ENCODE results near the gene MACF1. TPM values are rescaled to one million over a fixed set of nuclear protein-coding genes. Genes with fewer than 3 reads are reported as not detected.
"Not testable (repeated sequence)": the region's sequence is repeated elsewhere in the genome, so short reads cannot be mapped to it uniquely, and the experiment has no call there.

Gene MACF1
- total RNA-seq, 1 donor from 2014 or later = 226 TPM

GRCh38 chr1:39488793-39489566 lies 284.5 kb downstream of the MACF1 start:
- H3K9ac ChIP-seq (ENCODE audit: low read depth in 1 of 3, low read length in 3 of 3) = no peak overlapping the region
- H3K27ac ChIP-seq (ENCODE audit: low read depth, low read length) = no peak overlapping the region
- peaks cover 0 to 7% (median 2%) of the 10 kb centered on the region in 3 donors for H3K4me1 ChIP-seq (ENCODE audit: control insufficient read depth in 3 of 3, insufficient read depth in 3 of 3, low read length in 3 of 3)
- H3K9me3 ChIP-seq (ENCODE audit: control insufficient read depth in 3 of 3, low read length in 3 of 3) = no peaks in the 10 kb centered on the region
- H3K36me3 ChIP-seq (ENCODE audit: control insufficient read depth in 3 of 3, insufficient read depth in 3 of 3, low read length in 3 of 3) = peaks cover 19 to 25% (median 24%) of the 10 kb centered on the region in 3 donors
- H3K27me3 ChIP-seq (ENCODE audit: control insufficient read depth in 3 of 3, insufficient read depth in 3 of 3, low read length in 3 of 3) = peaks cover 11 to 30% (median 18%) of the 10 kb centered on the region in 3 donors
- no peak overlapping the region for H3K4me3 ChIP-seq (ENCODE audit: low read length in 3 of 3)

GRCh38 chr1:39489567-39490239 lies 285.2 kb downstream of the MACF1 start:
- Histone ChIP-seq H3K4me3 (ENCODE audit: low read length in 3 of 3) (no peak overlapping the region), H3K9ac (ENCODE audit: low read depth in 1 of 3, low read length in 3 of 3) (no peak overlapping the region), H3K4me1 (ENCODE audit: control insufficient read depth in 3 of 3, insufficient read depth in 3 of 3, low read length in 3 of 3) (peaks cover 0 to 7% (median 2%) of the 10 kb centered on the region in 3 donors), H3K27me3 (ENCODE audit: control insufficient read depth in 3 of 3, insufficient read depth in 3 of 3, low read length in 3 of 3) (peaks cover 11 to 30% (median 18%) of the 10 kb centered on the region in 3 donors), H3K9me3 (ENCODE audit: control insufficient read depth in 3 of 3, low read length in 3 of 3) (no peaks in the 10 kb centered on the region), H3K36me3 (ENCODE audit: control insufficient read depth in 3 of 3, insufficient read depth in 3 of 3, low read length in 3 of 3) (peaks cover 16 to 24% (median 21%) of the 10 kb centered on the region in 3 donors), H3K27ac (ENCODE audit: low read depth, low read length) (no peak overlapping the region)

DNA sequence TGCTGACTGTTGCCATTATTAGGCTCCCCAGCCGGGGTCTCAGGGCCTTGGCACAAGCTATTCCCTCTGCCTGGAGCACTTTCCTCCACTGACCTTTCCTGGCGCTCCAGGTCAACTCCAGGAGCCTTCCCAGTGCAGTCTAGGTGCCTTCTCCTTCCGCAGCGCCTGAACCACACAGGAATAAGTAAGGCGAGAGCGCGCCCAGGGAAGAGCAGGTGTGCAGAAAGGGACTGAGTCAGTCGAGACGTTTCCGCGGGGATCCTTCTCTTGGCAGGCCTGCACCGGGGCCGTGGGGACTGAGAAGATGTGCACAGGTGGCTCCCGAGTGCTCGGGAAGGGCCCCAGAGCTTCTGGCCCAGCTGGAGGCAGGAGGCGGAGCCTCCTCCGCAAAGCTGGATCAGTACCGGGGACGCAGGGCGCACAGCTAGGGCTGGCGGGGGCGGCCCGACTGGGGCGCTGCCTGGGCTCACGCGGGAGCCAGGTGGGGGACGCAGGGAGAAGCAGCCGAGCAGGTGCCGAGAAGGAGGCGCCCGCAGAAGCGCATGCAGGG lies 286.2 kb downstream of the MACF1 start:
- H3K9ac ChIP-seq (ENCODE audit: low read depth in 1 of 3, low read length in 3 of 3) = no peak overlapping the region
- H3K9me3 ChIP-seq (ENCODE audit: control insufficient read depth in 3 of 3, low read length in 3 of 3) = no peaks in the 10 kb centered on the region
- H3K4me1 ChIP-seq (ENCODE audit: control insufficient read depth in 3 of 3, insufficient read depth in 3 of 3, low read length in 3 of 3) = peaks cover 0 to 7% (median 2%) of the 10 kb centered on the region in 3 donors
- peaks cover 11 to 30% (median 18%) of the 10 kb centered on the region in 3 donors for H3K27me3 ChIP-seq (ENCODE audit: control insufficient read depth in 3 of 3, insufficient read depth in 3 of 3, low read length in 3 of 3)
- no peak overlapping the region for H3K27ac ChIP-seq (ENCODE audit: low read depth, low read length)
- peaks cover 6 to 15% (median 11%) of the 10 kb centered on the region in 3 donors for H3K36me3 ChIP-seq (ENCODE audit: control insufficient read depth in 3 of 3, insufficient read depth in 3 of 3, low read length in 3 of 3)
- peak overlapping the region in 2 of 3 donors; percentile 35 to 43 for H3K4me3 ChIP-seq (ENCODE audit: low read length in 3 of 3)

DNA sequence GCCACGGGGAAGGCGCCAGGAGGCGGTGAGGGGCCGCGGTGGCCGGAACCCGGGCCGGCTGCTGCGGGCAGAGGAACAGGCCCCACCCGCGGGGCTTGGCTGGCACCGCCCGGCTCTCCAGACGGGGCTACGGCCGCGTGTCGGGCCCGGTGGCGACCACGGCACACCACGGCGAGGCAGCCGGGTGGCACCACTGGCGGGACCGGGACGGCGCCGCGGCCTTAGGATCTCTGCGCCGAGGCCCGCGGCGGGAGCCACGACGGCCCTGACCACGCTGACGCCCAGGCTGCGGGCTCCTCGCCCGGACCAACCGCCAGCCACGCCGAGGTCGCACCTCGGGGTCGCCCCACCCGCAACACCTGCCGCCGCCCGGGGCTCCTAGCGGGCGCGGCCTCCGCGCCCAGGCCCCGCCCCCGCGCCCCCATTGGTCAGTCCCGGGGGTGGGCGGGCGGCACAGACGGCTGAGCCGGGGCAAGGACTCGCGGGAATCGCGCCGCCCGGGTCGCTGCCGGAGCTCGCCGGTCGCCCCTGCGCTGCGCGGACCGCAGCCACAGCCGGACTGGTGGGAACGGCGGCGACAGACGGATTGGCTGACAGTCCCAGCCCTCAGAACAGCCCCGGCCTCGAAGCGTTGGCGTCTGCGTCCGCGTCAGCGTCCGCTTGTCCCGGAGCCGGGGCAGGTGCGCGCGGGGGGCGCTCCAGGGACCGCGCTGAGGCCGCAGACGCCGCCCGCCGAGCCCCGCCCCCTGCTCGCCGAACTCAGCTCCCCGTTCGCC lies 286.8 kb downstream of the MACF1 start, which contains the start of gene BMP8A:
Gene BMP8A (plus strand): TSS at position 491 of the 776 bp plus-strand sequence. CDS start 356 bp downstream, outside the sequence.
- Histone ChIP-seq H3K27me3 (ENCODE audit: control insufficient read depth in 3 of 3, insufficient read depth in 3 of 3, low read length in 3 of 3) (peaks cover 11 to 30% (median 18%) of the 10 kb centered on the region in 3 donors), H3K9ac (ENCODE audit: low read depth in 1 of 3, low read length in 3 of 3) (no peak within 1 kb of the TSS), H3K4me1 (ENCODE audit: control insufficient read depth in 3 of 3, insufficient read depth in 3 of 3, low read length in 3 of 3) (peaks cover 0 to 7% (median 2%) of the 10 kb centered on the region in 3 donors), H3K27ac (ENCODE audit: low read depth, low read length) (no peak within 1 kb of the TSS), H3K36me3 (ENCODE audit: control insufficient read depth in 3 of 3, insufficient read depth in 3 of 3, low read length in 3 of 3) (peaks cover 4 to 12% (median 5%) of the 10 kb centered on the region in 3 donors), H3K9me3 (ENCODE audit: control insufficient read depth in 3 of 3, low read length in 3 of 3) (no peaks in the 10 kb centered on the region), H3K4me3 (ENCODE audit: low read length in 3 of 3) (peak within 1 kb of the TSS in 2 of 3 donors; percentile 43 to 52)

DNA sequence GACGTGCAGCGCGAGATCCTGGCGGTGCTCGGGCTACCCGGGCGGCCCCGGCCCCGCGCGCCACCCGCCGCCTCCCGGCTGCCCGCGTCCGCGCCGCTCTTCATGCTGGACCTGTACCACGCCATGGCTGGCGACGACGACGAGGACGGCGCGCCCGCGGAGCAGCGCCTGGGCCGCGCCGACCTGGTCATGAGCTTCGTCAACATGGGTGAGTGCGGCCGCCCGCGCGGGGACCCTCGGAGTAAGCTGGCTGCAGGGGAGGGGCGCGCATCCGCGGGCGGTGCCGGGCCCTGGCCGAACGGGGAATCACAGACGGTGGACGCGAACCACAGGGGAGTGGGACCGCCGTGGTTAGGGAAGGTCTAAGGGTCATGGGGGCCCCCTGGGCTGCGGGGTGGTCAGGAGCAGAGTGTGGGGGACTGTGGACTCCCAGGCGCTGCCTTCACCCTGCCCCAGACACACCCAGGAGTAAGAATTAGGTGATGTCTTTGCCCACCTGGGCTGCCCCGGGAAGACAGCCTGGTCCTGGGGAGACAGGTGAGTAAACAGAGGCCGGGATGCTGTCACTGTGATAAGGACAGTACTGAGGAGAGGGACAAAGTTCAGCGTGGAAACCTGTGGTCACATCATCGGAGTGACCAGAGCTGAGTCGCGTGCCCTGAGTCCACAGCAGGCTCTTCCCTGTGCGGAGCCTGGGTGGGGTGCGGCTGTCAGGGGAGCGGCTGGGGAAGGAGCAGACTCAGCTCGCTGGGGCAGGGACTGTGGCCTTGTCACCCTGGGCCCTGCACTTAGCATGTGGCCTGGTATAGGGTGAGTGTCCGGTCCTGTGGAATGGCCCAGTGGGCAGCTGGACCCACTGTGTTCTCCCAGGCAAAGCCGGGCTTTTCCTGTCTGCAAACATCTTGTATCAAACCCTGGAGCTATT lies 287.9 kb downstream of the MACF1 start:
- not testable (repeated sequence) for H3K4me1 ChIP-seq (ENCODE audit: control insufficient read depth in 3 of 3, insufficient read depth in 3 of 3, low read length in 3 of 3); H3K9ac ChIP-seq (ENCODE audit: low read depth in 1 of 3, low read length in 3 of 3); H3K27ac ChIP-seq (ENCODE audit: low read depth, low read length); H3K36me3 ChIP-seq (ENCODE audit: control insufficient read depth in 3 of 3, insufficient read depth in 3 of 3, low read length in 3 of 3); H3K9me3 ChIP-seq (ENCODE audit: control insufficient read depth in 3 of 3, low read length in 3 of 3); H3K4me3 ChIP-seq (ENCODE audit: low read length in 3 of 3)
- H3K27me3 ChIP-seq (ENCODE audit: control insufficient read depth in 3 of 3, insufficient read depth in 3 of 3, low read length in 3 of 3) = peaks cover 11 to 30% (median 18%) of the 10 kb centered on the region in 3 donors

DNA sequence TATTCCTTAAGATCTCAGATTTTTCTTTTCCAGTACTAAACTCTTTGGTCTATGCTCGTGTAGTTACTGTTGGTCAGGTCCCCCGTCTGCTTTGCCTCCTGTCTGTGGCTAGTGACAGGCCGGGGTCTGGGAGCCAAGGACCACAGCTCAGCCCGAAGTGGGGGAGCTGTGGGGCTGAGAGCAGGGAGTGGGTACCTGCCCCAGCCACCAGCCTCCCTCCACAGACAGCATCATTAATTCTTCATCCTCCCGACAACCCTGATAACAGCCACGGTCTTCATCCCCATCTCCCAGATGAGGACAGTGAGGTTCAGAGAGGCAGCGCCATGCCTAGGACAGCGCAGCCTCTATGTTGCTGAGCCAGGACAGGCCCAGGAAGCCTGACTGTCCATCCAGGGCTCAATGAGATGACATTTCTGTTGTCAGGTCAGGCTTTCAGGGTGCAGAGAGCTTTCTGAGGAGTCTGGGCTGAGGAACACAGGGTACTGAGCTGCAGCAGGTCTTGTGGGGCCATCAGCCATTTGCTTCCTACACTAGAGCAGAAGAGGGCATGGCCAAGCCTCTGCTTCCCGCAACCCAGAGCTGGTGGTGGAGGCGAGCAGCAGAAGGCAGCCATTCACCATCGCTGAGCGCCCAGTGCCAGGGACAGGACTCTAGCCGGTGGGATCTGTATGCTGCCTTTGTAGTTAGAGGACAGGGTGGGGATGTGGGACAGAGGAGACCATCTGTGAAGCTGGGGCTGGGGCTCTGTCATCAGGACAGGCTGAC lies 288.7 kb downstream of the MACF1 start:
- H3K27me3 ChIP-seq (ENCODE audit: control insufficient read depth in 3 of 3, insufficient read depth in 3 of 3, low read length in 3 of 3) = peaks cover 11 to 30% (median 18%) of the 10 kb centered on the region in 3 donors
- H3K4me3 ChIP-seq (ENCODE audit: low read length in 3 of 3); H3K4me1 ChIP-seq (ENCODE audit: control insufficient read depth in 3 of 3, insufficient read depth in 3 of 3, low read length in 3 of 3); H3K9ac ChIP-seq (ENCODE audit: low read depth in 1 of 3, low read length in 3 of 3); H3K9me3 ChIP-seq (ENCODE audit: control insufficient read depth in 3 of 3, low read length in 3 of 3); H3K36me3 ChIP-seq (ENCODE audit: control insufficient read depth in 3 of 3, insufficient read depth in 3 of 3, low read length in 3 of 3); H3K27ac ChIP-seq (ENCODE audit: low read depth, low read length): not testable (repeated sequence)

GRCh38 chr1:39494671-39495410 lies 290.3 kb downstream of the MACF1 start:
- H3K4me3 ChIP-seq (ENCODE audit: low read length in 3 of 3) = no peak overlapping the region
- no peak overlapping the region for H3K27ac ChIP-seq (ENCODE audit: low read depth, low read length)
- H3K4me1 ChIP-seq (ENCODE audit: control insufficient read depth in 3 of 3, insufficient read depth in 3 of 3, low read length in 3 of 3) = peaks cover 0 to 7% (median 2%) of the 10 kb centered on the region in 3 donors
- H3K9ac ChIP-seq (ENCODE audit: low read depth in 1 of 3, low read length in 3 of 3) = no peak overlapping the region
- H3K9me3 ChIP-seq (ENCODE audit: control insufficient read depth in 3 of 3, low read length in 3 of 3) = no peaks in the 10 kb centered on the region
- peaks cover 11 to 30% (median 18%) of the 10 kb centered on the region in 3 donors for H3K27me3 ChIP-seq (ENCODE audit: control insufficient read depth in 3 of 3, insufficient read depth in 3 of 3, low read length in 3 of 3)
- H3K36me3 ChIP-seq (ENCODE audit: control insufficient read depth in 3 of 3, insufficient read depth in 3 of 3, low read length in 3 of 3) = no peaks in the 10 kb centered on the region

DNA sequence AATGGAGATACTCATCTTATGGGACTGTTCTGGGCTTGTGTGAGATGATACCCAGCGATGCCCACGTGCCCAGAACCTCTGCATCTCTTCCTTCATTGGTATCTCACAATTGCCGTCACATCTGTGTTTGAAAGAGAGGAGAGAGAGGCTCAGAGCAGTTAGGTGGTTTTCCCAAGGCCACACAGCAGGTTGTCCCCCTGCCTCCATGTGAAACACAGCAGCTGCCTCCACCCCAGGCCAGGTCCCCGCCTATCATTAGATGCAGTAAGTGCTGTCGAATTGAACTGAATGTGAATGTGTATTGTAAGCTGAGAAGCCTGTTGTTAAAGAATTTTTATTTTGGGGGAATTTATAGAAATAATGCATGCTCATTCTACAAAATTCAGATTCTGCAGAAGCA lies 292.0 kb downstream of the MACF1 start:
- not testable (repeated sequence) for H3K4me3 ChIP-seq (ENCODE audit: low read length in 3 of 3); H3K36me3 ChIP-seq (ENCODE audit: control insufficient read depth in 3 of 3, insufficient read depth in 3 of 3, low read length in 3 of 3); H3K9ac ChIP-seq (ENCODE audit: low read depth in 1 of 3, low read length in 3 of 3); H3K27ac ChIP-seq (ENCODE audit: low read depth, low read length); H3K4me1 ChIP-seq (ENCODE audit: control insufficient read depth in 3 of 3, insufficient read depth in 3 of 3, low read length in 3 of 3); H3K9me3 ChIP-seq (ENCODE audit: control insufficient read depth in 3 of 3, low read length in 3 of 3)
- peaks cover 10 to 16% (median 11%) of the 10 kb centered on the region in 3 donors for H3K27me3 ChIP-seq (ENCODE audit: control insufficient read depth in 3 of 3, insufficient read depth in 3 of 3, low read length in 3 of 3)

All from skeletal muscle tissue (tissue), 4 donors.